MM.1S (cell line): ENCODE measurements around the gene PFKFB1.

Experiments
- DNase-seq: peaks from one replicate; pipeline ENCODE4 v3.0.0-alpha.2; 2015
- H2AFZ ChIP-seq: fragments of 300-600 bp; sonication (generic); 2 replicates; pipeline ENCODE4 v1.6.0; 2016; ENCODE audit warnings: antibody characterized with exemption, low read length
- H3F3A ChIP-seq: fragments of 300-600 bp; sonication (generic); 2 replicates; pipeline ENCODE4 v1.6.1; 2016; ENCODE audit warnings: mild to moderate bottlenecking, antibody characterized with exemption, low read length, moderate library complexity, mixed read lengths; ENCODE audit not compliant: insufficient read depth
- H3K27ac ChIP-seq: fragments of 300-600 bp; sonication (generic); 2 replicates; pipeline ENCODE4 v1.5.1; 2016; ENCODE audit warnings: mild to moderate bottlenecking, low read length
- H3K27me3 ChIP-seq: fragments of 300-600 bp; sonication (generic); replicated peaks from 2 replicates; pipeline ENCODE4 v1.6.0; 2016; ENCODE audit warnings: low read length; ENCODE audit not compliant: insufficient read depth
- H3K36me3 ChIP-seq: fragments of 300-600 bp; sonication (generic); replicated peaks from 2 replicates; pipeline ENCODE4 v1.6.1; 2016; ENCODE audit warnings: mild to moderate bottlenecking, low read length, mixed read lengths; ENCODE audit not compliant: insufficient read depth
- H3K4me1 ChIP-seq: fragments of 300-600 bp; sonication (generic); 2 replicates; pipeline ENCODE4 v1.6.1; 2016; ENCODE audit warnings: low read length, mixed read lengths
- H3K4me2 ChIP-seq: fragments of 300-600 bp; sonication (generic); 2 replicates; pipeline ENCODE4 v1.6.0; 2016; ENCODE audit warnings: low read depth, low read length
- H3K4me3 ChIP-seq: fragments of 300-600 bp; sonication (generic); 2 replicates; pipeline ENCODE4 v1.5.1; 2016; ENCODE audit warnings: low read length, mixed read lengths
- H3K79me2 ChIP-seq: fragments of 300-600 bp; sonication (generic); 2 replicates; pipeline ENCODE4 v1.6.1; 2016; ENCODE audit warnings: mixed run types, low read length, mixed read lengths
- H3K9ac ChIP-seq: fragments of 300-600 bp; sonication (generic); 2 replicates; pipeline ENCODE4 v1.6.1; 2016; ENCODE audit warnings: low read length, mixed read lengths
- H3K9me2 ChIP-seq: fragments of 300-600 bp; sonication (generic); replicated peaks from 2 replicates; pipeline ENCODE4 v1.6.1; 2016; ENCODE audit warnings: mild to moderate bottlenecking, low read length, mixed read lengths; ENCODE audit not compliant: insufficient read depth
- H3K9me3 ChIP-seq: fragments of 300-600 bp; sonication (generic); replicated peaks from 2 replicates; pipeline ENCODE4 v1.6.1; 2016; ENCODE audit warnings: mild to moderate bottlenecking, low read length, mixed read lengths; ENCODE audit not compliant: insufficient read depth
- H4K20me1 ChIP-seq: fragments of 300-600 bp; sonication (generic); 2 replicates; pipeline ENCODE4 v1.6.1; 2016; ENCODE audit warnings: mild to moderate bottlenecking, low read length, moderate library complexity, mixed read lengths; ENCODE audit not compliant: insufficient read depth
- EZH2 ChIP-seq: fragments of 300-600 bp; sonication (generic); optimal IDR thresholded peaks from 2 replicates; pipeline ENCODE3; 2017; ENCODE audit warnings: low read depth, mild to moderate bottlenecking, antibody characterized with exemption, low read length, mixed read lengths
- EZH2phosphoT487 ChIP-seq: fragments of 300-600 bp; sonication (generic); IDR thresholded peaks from 2 replicates; pipeline ENCODE4 v1.6.1; 2018; ENCODE audit warnings: antibody characterized with exemption, low read length
- TF ChIP-seq, protein P1 (sequence below): fragments of 300-600 bp; sonication (generic); IDR thresholded peaks from 2 replicates; pipeline ENCODE4 v1.5.1; 2016; ENCODE audit warnings: antibody characterized with exemption, low read length, mixed read lengths

Gene PFKFB1

DNA sequence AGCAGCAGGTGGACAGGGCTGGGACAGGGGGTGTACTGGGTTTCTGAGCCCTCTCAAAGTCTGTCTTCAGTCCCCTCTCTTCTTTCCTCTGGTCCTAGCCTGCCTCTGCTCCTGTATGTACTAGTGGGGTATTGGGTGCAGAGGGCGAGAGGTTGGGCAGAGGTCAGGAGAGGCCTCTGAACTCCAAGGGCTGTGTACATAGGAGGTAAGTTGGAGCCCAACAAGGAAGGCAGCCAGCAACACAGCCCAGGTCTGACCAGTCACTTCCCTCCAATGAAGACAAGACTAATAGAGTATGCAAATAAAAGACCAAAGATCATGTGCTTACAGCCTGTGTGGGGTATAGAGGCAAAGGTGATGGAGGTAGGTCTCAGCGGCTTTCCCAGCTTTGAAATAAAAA, at the start of gene PFKFB1:
PFKFB1 (minus strand) TSS at position 90 of the 400 bp plus-strand sequence. CDS start 181 bp downstream, outside the sequence.
- DNase-seq = no peak
- Histone ChIP-seq H3K4me1 (0 out of 2 replicates have a peak, but pooled peaks cover 2% of the 10 kb centered on the region), H2AFZ (no peak within 1 kb of the TSS), H3K9ac (no peak within 1 kb of the TSS), H3K79me2 (no peaks in the 10 kb centered on the region), H3K4me2 (no peak within 1 kb of the TSS), H3K36me3 (no peaks in the 10 kb centered on the region), H4K20me1 (no peaks in the 10 kb centered on the region), H3K4me3 (no peak within 1 kb of the TSS), H3K9me3 (no peaks in the 10 kb centered on the region), H3K27ac (no peak within 1 kb of the TSS), H3K9me2 (no peaks in the 10 kb centered on the region), H3F3A (no peaks in the 10 kb centered on the region), H3K27me3 (no peaks in the 10 kb centered on the region)
- TF ChIP-seq EZH2phosphoT487 (no peak), EZH2 (no peak)
- TF ChIP-seq, protein P1, sequence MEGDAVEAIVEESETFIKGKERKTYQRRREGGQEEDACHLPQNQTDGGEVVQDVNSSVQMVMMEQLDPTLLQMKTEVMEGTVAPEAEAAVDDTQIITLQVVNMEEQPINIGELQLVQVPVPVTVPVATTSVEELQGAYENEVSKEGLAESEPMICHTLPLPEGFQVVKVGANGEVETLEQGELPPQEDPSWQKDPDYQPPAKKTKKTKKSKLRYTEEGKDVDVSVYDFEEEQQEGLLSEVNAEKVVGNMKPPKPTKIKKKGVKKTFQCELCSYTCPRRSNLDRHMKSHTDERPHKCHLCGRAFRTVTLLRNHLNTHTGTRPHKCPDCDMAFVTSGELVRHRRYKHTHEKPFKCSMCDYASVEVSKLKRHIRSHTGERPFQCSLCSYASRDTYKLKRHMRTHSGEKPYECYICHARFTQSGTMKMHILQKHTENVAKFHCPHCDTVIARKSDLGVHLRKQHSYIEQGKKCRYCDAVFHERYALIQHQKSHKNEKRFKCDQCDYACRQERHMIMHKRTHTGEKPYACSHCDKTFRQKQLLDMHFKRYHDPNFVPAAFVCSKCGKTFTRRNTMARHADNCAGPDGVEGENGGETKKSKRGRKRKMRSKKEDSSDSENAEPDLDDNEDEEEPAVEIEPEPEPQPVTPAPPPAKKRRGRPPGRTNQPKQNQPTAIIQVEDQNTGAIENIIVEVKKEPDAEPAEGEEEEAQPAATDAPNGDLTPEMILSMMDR = no peak

DNA sequence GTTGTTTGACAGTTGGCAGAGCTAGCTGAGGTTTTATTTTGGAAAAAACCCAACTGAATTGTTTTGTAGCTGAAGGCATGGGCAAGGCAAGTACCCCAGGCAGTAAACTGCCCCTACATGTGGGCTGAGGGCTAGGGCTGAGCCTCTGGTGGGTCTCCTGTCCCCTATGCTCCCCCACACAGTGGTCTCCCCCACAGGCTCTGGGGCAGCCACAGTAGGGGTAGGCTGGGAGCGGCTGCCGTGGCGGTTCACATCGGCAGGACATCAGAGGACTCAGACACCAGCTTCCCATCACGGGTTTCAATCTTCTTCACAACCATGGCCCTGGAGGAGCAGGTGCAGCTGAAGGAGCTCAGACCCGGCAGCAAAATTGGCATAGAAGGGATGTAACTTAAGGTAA, 47.5 kb upstream of the PFKFB1 start:
- H3K9me2 ChIP-seq = no peaks in the 10 kb centered on the region
- no peak overlapping the region for H3K4me3 ChIP-seq
- TF ChIP-seq EZH2 (no peak), EZH2phosphoT487 (no peak)
- TF ChIP-seq, protein P1 = no peak
- H3K36me3 ChIP-seq = no peaks in the 10 kb centered on the region
- no peaks in the 10 kb centered on the region for H3K9me3 ChIP-seq
- no peak for DNase-seq
- no peak overlapping the region for H2AFZ ChIP-seq
- no peak overlapping the region for H3K27ac ChIP-seq
- H4K20me1 ChIP-seq = no peaks in the 10 kb centered on the region
- no peaks in the 10 kb centered on the region for H3K27me3 ChIP-seq
- H3F3A ChIP-seq = no peaks in the 10 kb centered on the region
- no peak overlapping the region for H3K9ac ChIP-seq
- H3K4me2 ChIP-seq = no peak overlapping the region
- no peaks in the 10 kb centered on the region for H3K79me2 ChIP-seq
- no peaks in the 10 kb centered on the region for H3K4me1 ChIP-seq

DNA sequence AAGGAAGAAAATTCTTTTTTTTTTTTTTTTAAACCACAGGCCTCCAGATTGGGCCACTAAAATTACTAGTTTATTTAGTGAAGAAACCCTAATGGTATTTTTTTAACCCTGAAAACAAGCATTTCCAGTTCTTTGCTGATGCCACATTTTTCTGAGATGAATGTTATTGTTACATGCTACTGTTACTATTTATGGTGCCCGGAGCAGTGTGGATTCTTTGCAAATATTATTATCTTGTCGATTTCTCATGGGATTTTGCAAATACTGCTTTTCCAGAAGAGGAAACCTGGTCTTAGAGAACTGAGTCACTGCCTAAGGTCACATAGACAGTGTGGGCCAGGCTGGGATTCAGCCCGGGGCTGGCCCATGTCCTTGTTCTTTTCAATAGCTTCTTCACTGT, 45.5 kb upstream of the PFKFB1 start:
- Histone ChIP-seq H3K4me3 (no peak overlapping the region), H4K20me1 (no peaks in the 10 kb centered on the region), H3K9me2 (no peaks in the 10 kb centered on the region), H3F3A (no peaks in the 10 kb centered on the region), H3K9ac (no peak overlapping the region), H3K27me3 (no peaks in the 10 kb centered on the region), H2AFZ (no peak overlapping the region), H3K36me3 (no peaks in the 10 kb centered on the region), H3K4me2 (no peak overlapping the region), H3K9me3 (no peaks in the 10 kb centered on the region), H3K27ac (no peak overlapping the region), H3K79me2 (no peaks in the 10 kb centered on the region), H3K4me1 (no peaks in the 10 kb centered on the region)
- TF ChIP-seq EZH2 (no peak), EZH2phosphoT487 (no peak)
- TF ChIP-seq, protein P1 = no peak
- DNase-seq = no peak
